Hematopoietic multipotent progenitor cell treated with erythropoietin and hydrocortisone succinate and interleukin-3 and kit ligand, for 6 days (in vitro differentiated cells): ENCODE data around the gene ACADSB.

Experiments
- DNase-seq: peaks from one replicate; pipeline ENCODE4 v3.0.0-alpha.2; 2015

The ACADSB gene

DNA sequence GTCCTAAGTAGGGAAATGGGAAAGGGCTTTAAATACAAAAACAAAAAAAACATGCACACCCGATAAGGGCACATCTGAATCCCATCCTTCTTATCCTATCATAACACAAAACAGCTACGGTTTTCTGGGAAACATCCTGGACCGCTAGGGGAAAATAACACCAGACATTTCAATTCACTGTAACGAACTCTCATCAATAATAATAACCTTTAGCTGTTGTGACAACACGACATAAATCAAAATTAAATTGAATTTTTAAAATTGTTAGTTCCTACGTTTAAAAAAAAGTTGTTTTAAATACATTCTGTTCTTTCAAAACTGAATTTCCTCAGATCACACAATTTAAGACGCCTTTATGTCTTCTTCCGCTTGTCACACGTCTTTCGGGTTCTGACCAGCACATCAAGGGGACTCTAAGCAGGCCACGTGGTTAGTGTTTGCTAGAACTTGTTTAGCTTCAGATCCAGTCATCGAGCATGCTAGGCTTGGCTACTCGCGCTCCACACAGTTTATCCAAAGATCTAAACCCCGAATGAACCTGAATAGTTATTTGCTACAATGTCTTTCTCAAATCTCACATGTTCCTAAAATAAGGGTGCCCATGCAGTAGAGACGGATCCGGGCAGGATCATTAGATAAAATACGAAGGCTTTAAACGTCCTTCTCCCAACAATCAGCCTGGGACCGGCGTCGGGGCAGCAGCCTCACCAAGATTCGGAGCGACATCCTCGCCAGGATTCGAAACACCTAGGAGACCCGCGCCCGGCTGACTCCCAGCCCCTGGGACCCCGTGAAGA is 1.1 kb upstream of the ACADSB start:
- DNase-seq, result peak; percentile 86

DNA sequence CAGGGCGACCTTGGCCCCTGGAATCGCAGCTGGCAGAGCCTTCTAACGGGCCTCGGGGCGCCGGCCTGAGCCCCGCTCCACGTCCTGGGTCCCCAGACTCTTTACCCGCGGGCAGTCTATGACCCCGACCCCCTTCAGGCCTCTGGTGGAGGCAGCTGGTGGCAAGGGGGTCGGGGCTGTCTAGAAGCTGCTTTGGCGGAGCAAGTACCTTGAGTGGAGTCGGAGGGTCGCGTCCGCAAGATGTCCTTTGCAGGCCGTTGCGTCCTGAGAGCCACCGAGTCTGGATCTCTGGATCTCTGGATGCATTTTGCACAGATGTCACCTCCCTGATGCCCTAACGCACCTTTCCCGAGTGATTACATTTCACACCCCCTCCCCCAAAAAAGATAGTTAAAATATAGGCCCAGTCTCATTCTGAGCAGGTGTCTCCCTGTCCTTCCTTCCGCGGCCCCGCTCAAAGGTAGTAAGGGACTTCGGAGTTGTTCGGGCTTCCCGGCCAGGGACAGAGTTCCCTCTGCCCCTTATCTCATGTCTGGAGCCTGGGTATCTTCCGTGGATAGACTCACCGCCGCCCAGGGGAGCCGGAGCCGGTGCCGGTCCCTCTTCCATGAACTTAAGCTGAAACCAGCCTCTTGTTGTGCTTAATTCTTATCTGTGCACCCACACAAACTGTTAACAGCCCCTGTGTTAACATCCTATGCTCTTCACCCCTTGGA is 457 bp downstream of the ACADSB start:
- DNase-seq, result peak; percentile 69

DNA sequence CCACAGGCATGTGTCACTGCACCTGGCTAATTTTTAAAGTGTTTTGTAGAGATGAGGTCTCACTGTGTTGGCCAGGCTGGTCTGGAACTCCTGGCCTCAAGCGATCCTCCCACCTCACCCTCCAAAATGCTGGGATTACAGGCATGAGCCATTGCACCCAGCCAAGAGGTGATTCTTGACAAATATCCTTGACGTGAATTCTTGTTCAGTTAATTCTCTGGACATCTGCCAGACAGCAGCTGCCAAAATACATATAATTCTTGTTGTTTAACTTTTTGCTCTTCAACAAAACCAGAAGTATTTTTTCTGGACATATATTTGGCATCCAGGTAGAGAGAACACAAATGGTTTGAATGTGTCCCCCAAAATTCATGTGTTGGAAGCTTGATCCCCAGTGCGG is 3.2 kb downstream of the ACADSB start:
- DNase-seq, result no peak

DNA sequence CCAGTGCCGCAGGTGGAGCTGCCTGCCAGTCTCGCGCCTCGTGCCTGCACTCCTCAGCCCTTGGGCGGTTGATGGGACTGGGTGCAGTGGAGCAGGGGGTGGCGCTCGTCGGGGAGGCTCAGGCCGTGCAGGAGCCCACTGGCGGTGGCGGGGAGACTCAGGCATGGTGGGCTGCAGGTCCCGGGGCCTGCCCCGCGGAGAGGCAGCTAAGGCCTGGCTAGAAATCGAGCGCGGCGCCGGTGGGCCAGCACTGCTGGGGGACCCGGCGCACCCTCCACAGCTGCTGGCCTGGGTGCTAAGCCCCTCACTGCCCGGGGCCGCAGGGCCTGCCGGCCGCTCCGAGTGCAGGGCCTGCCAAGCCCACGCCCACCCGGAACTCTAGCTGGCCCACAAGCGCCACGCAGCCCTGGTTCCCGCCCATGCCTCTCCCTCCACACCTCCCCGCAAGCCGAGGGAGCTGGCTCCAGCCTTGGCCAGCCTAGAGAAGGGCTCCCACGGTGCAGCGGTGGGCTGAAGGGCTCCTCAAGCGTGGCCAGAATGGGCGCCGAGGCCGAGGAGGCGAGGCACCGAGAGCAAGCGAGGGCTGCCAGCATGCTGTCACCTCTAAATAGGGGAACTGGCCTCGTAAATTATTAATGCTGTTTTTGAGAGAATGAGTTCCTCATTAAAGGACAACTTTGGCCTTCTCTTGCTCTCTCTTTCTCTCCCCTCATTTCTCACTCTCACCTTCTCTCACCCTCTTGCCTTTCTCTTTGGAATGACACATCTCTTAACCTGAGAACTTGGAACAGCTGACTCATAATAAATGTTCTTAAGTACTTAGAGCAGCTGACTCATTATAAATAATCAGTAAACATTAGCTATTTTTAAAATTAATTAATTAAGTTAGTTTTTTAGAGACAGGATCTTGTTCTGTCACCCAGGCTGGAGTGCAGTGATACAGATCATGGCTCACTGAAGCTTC is 4.9 kb downstream of the ACADSB start:
- no peak for DNase-seq

DNA sequence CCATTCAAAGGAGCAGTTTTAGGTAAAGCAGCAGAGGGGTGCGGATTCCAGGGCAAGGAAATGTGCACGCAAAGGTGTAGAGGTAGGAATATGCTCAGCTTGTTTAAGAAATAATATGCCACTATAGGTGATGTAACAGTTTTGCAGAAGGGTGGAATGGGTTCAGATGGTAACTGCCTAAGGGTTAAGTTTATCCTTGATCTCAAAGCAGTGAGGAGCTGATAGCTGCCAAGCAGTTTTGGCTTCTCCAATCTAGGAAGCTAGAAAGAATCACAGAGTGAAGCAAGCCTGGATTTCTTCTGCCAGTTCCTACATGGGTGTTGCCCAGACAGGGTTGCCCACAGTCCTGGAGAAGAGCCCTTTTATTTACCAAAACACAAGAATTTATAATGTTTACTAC is 6.0 kb downstream of the ACADSB start:
- no peak for DNase-seq

DNA sequence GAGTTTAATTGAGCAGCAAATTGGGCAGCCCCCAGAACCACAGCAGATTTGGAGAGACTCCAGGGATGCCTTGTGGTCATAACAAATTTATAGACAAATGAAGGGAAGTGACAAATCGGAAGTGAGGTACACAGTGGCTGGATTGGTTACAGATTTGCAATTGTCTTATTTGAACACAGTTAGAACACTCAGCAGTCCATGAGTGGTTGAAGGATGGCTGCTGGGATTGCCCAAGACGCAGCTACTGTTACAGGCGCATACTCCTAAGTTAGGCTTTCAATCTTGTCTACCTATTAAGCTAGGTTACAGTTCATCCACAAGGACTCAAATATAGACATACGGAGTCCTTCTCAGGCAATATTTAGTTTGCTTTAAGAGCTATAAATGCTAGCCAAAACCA is 7.4 kb downstream of the ACADSB start:
- DNase-seq, result no peak

DNA sequence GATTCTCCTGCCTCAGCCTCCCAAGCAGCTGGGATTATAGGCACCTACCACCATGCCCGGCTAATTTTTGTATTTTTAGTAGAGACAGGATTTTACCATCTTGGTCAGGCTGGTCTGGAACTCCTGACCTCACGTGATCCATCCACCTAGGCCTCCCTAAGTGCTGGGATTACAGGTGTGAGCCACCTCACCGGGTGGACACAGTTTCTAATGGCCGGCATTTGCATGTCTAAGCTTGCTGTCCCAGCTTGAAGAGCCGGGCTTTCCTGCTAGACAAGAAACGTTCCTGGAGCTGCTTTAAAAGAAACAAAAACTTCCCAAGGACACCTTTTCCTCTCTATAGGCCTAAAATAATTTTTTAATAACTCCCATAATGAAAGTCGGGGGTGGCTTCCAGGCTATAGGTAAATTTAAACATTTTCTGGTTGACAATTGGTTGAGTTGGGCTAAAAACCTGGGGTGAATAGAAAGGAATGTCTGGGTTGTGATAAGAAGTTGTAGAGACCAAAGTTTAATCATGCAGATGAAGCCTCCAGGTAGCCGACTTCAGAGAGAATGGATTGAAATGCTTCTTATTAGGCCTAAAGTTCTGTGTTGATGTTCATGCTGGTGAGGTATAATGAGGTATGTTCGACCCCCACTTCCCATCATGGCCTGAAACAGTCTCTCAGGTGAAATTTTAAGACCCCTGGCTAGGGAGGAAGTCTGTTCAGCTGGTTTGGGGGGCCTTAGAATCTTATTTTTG is 8.8 kb downstream of the ACADSB start:
- no peak for DNase-seq

DNA sequence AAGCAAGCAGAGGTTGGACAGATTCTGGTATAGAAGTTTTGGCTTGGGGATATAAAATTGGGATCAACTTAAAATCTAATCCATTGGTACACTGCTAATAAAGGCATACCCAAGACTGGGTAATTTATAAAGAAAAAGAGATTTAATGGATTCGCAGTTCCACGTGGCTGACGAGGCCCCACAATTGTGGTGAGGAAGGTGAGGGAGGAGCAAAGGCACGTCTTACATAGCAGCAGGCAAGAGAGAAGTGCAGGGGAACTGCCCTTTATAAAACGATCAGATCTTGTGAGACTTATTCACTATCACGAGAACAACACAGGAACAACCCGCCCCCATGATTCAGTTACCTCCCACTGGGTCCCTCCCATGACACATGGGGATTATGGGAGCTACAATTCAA is 9.7 kb downstream of the ACADSB start:
- DNase-seq, result no peak

DNA sequence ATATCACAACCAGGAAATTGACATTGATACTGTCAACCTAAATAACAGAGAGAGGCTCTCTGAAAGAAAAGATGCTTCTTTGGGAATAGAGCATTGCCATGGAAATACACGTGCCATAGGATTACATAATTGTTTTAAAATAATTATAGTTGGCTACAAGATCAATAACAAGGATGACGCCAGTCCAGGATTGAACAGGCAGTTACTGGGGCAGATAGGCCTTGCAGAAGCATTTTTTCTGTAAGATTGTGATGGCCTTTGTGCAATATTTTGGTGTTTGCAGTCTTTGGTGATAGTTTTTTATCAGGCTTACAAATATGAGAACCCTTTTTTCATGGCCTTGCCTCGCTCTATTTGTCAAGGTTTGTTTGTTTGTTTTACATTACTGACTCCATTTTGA is 10.5 kb downstream of the ACADSB start:
- no peak for DNase-seq

DNA sequence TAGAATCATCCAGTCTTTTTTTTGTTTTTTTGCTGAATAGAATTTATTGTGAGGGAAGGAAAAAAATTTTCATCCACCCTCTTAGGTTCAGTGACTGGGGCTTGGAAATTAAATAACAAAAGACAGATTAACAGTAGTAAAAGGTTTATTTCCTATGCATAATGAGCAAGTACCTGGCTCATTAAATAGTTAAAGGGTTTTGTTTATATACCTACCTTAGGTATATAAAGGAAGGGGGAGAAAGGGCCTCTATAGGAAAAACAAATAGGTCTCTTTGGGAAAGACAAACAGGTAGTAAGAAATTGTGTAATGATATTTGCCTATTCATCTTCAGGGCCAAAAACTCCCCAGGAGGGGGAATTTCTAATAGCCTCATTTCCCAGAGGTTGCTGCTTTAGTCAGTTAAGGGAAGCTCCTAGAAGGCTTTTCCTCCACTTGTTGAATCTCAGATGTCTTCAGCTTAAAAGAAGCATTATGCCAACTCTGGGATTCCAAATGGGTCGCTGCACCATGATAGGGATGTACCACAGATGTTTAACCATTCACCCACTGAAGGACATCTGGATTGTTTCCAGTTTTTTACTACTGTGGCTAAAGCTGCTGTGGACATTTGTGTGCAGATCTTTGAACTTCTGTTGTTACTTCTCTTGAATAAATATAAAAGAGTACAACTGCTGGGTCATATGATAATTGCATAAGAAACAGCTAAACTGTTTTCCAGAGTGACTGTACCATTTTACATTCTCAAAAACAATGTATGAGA is 11.3 kb downstream of the ACADSB start:
- no peak for DNase-seq

DNA sequence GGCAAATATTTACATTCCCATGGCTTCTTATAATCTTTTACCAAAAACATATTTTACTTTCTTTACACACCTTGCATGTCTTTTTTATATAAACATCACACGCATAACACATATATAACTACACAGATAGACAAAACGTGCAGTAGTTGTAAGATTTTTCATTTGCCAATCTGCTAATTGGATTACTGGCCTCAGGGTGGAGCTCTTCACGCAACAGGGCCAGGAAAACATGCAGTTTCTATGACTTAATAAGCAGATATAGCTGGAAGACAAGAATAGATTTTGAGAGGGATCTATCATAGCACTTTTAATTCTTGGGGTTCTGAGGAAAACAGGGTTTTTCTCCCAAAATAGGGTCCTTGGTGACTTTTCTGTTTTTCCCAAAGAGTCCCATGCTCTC is 12.7 kb downstream of the ACADSB start:
- DNase-seq, result peak; percentile 51

DNA sequence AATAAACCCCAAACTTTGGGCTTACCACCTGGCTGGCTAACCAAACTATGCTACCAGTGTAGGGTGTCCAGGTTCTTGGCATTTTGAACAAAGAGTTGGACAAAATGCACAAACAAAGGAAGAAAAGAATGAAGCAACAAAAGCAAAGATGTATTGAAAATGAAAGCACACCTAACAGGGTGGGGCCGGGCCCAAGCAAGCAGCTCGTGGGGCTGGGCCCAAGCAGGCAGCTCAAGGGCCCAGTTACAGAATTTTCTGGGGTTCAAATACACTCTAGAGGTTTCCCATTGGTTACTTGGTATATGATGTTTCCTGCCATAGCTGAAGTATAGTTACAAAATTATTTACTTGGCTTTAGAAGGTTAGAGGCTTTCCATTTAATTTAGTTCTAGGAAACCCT is 15.7 kb downstream of the ACADSB start:
- no peak for DNase-seq

DNA sequence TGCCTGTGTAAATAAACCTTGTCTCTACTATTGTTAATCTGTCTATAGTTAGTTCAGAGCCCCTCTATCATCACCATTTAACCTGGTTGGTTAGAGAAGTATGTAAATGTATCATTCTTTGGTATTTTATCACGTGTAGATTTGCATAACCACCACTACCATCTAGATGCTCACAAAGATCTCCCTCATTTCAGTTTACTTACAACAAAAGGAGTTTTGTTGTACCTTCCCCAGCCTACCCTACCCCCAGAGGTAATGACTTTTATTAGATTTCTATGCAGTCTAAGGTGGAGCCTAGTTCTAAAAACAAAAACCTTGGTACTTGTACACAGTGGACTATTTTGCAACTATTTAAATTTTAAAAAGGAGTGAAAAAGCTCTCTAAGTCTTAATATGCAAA is 17.5 kb downstream of the ACADSB start:
- DNase-seq, result no peak

DNA sequence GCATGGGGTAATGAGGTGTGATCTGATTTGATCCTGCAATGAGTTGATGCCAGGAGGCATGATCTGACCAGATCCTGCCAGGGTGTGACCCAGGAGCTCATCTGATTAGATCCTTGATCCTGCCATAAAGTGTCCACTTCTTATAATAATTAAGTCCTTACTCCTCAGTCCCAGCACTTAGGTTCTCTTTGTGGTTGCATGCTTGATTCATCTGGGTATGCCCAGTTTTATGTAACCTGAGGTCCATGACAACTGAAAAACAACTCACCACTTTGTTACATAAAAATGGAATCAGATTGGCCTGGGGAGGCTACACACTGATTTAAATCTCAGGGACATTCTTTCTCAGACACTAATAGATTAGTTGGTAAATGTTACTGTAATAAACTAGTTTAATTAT is 19.1 kb downstream of the ACADSB start:
- no peak for DNase-seq

DNA sequence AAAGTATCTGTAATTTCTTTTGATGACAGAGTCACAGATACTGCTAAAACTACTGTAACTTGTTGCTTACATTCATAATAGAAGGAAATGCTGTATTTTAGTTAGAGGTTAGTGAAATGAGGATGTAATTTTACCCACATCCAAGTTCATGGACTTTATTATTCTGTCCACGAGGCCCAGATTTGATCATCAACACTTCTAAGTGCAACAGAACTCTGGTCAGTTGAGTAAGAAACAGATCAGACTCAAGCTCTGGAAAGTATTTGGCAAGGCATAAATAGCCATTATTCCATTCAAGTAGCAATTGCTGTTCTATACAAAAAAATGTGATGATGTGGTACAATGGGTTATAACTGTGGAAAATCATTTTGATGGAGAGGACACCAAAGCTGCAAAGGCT is 22.3 kb downstream of the ACADSB start:
- DNase-seq, result no peak

DNA sequence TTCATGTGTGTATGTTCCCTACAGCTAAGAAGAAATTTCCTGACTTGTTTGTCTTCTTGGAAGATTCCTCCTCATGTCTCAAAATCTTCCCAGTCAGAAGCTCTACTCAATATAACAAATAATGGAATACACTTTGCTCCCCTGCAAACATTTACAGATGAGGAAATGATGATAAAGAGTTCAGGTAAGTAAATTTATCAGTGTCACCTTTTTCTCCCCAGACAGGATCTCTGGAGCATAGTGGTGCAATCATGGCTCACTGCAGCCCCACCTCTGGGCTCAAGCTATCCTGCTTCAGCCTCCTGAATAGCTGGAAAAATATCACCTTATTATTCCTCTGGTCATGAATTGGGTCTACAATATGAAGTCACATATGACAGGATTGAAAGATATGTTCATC is 25.5 kb downstream of the ACADSB start:
- no peak for DNase-seq

DNA sequence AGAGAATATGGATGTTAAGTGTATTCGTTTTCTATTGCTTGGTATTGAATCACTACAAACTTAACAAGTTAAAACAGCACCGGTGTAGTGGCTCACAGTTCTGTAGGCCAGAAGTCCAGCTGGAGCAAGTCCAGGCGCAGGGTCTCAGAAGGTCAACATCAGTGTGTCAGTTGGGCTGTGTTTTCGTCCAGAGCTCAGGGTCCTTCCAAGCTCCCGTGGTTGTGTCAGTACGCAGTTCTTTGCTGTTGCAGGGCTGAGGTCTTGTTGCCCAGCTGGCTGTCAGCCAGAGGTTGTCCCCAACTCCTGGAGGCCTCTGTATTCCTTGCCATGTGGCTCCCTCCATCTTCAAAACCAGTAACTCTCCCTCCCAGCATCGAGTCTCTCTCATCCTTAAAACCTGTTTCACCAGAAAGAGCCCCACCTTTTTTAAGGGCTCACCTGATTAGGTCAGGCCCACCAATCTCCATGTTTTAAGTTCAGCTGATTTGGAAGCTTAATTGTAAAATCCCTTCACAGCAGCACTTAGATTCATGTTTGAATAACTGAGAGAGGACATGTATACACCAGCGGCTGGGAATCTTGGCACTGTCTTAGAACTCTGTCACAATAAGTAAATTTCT is 26.8 kb downstream of the ACADSB start:
- DNase-seq, result no peak

DNA sequence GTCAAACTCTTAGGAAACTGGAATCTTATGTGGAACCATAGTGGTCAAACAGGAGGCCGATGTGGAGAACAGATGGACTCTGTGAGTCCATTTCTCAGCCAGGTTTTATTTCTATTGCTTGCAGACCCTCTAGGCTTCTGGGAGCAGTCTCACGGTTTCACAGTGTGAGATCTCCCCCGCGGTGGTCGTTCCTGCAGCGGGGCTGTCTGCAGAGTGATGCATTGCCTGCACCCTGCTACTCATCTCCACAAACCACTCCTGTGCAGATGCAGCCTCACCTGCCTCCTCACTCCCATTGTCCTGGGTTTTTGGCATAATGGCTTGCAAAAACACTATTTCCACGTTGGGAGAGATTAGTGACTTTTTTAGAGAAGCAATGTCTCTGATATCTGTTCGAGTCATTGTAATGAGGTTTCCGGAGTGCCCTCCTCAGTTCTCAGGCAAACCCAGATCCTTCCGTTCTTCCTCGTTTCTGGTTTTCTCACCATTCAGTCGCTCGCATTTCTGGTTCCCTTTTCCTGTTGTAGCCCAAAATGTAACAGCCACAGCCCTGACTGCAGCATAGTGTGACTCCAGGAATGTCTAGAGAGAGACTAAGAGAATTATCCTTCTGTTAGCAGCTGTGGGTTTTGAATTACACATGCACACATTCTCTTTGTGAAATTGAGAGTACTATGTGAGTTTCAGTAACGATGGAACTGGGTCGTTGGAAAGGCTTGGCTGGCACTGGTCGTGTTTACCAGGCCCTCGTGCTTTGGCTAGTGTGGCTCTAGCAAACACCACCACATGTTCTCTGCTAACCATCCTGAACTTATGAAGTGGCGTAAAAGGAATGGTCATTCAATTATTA is 30.2 kb downstream of the ACADSB start:
- DNase-seq, result peak; percentile 42

DNA sequence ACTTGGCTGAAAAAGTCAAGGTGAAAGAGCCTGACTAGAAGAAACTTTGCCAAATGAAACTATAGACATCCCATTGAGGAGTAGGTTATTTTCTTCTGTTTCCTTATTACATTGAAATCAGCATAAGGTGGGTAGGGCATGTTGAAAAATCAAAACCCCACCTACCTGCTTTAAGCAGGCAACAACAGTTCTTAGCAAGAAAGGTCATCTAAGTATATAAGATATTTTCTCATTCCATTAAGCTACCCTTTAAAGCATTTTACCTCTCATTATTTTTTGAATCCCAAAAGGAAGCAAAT is 30.8 kb downstream of the ACADSB start:
- no peak for DNase-seq

DNA sequence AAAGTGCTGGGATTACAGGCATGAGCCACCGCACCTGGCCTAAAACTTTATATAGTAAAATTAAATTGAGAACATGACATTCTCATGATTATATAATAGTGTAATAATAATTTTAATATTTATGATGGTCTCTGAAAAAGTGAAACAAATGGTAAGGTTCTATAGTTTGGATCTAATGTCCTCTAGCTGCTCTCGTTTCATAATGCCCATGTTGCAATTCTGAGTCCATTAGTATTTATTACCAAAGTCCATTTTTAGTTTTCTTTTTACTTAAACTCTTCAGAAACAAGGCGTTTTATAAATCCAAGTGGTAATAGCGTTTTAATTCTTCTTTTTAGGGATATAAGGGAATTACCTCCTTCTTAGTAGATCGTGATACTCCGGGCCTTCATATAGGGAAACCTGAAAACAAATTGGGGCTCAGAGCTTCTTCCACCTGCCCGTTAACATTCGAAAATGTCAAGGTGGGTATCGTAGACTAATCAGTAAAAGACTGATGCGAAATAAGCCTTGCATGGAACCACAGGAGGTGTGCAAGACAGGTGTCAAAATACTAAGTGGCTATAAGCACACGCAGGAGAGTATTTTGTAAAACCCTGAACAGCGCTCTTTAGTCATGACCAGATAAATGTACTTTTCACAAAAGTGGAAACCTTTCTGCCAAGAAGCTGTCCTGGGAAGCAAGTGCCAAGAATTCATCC is 34.1 kb downstream of the ACADSB start:
- no peak for DNase-seq
